ENCODE data around the gene PDE3A. TPM values are rescaled to one million over a fixed set of nuclear protein-coding genes. Genes with fewer than 3 reads are reported as not detected.

The PDE3A gene
- polyA plus RNA-seq, 3 donors, result 0.10 TPM; not detected in 2

- Histone ChIP-seq H3K4me1 (ENCODE audit: control insufficient read depth in 1 of 2, insufficient read depth in 2 of 2, low read length in 2 of 2) (no peaks in the 10 kb centered on the region), H3K4me3 (replicated peaks in 1 of 3; ENCODE audit: low read depth in 2 of 3, low read length in 3 of 3) (no peak overlapping the region), H4K20me1 (ENCODE audit: insufficient read depth, low read length) (no peaks in the 10 kb centered on the region), H3K36me3 (replicated peaks in 1 of 2; ENCODE audit: control insufficient read depth in 1 of 2, insufficient read depth in 2 of 2, low read length in 2 of 2) (no peaks in the 10 kb centered on the region), H3K4me2 (replicated peaks; ENCODE audit: extremely low read depth, low read length, poor library complexity, severe bottlenecking) (no peak overlapping the region), H3K27ac (ENCODE audit: low read depth in 1 of 2, low read length in 2 of 2) (no peak overlapping the region), H3K79me2 (ENCODE audit: insufficient read depth, low read length) (no peaks in the 10 kb centered on the region), H3K9ac (ENCODE audit: insufficient read depth, low read length, poor library complexity, severe bottlenecking) (no peak overlapping the region), H2AFZ (ENCODE audit: insufficient read depth, low read depth, low read length, poor library complexity, severe bottlenecking) (no peak overlapping the region), H3K9me3 (replicated peaks in 1 of 2; ENCODE audit: control insufficient read depth in 1 of 2, insufficient read depth in 1 of 2, low read length in 2 of 2) (no peaks in the 10 kb centered on the region), H3K27me3 (ENCODE audit: control insufficient read depth in 2 of 2, insufficient read depth in 2 of 2, low read length in 2 of 2) (no peaks in the 10 kb centered on the region)
- Mint-ChIP-seq H3K27ac (no peak overlapping the region), H3K9me3 (no peaks in the 10 kb centered on the region), H3K4me1 (peaks cover 7% of the 10 kb centered on the region), H3K27me3 (ENCODE audit: low read depth in 3 of 3) (no peaks in the 10 kb centered on the region), H3K4me3 (no peak overlapping the region), H3K36me3 (no peaks in the 10 kb centered on the region)
- no CpG with 5 or more reads among the region's 1 CpG for WGBS (ENCODE audit: insufficient coverage)
- TF ChIP-seq CTCF (IDR thresholded peaks at IDR 0.05), result no peak
- no peak for DNase-seq
- intact Hi-C loops (cut with micrococcal nuclease), result no loop called here
Measured at GRCh38 chr12:20503858-20504257, 135.5 kb downstream of the PDE3A start.

GRCh38 chr12:20505056-20505455 is 136.7 kb downstream of the PDE3A start:
- intact Hi-C loops (cut with micrococcal nuclease), result no loop called here

More at GRCh38 chr12:20505056-20505455, 136.7 kb downstream of the PDE3A start:
- Histone ChIP-seq H3K27me3 (ENCODE audit: control insufficient read depth in 2 of 2, insufficient read depth in 2 of 2, low read length in 2 of 2) (no peaks in the 10 kb centered on the region), H3K9me3 (replicated peaks in 1 of 2; ENCODE audit: control insufficient read depth in 1 of 2, insufficient read depth in 1 of 2, low read length in 2 of 2) (no peaks in the 10 kb centered on the region), H3K79me2 (ENCODE audit: insufficient read depth, low read length) (no peaks in the 10 kb centered on the region), H3K9ac (ENCODE audit: insufficient read depth, low read length, poor library complexity, severe bottlenecking) (no peak overlapping the region), H3K4me1 (ENCODE audit: control insufficient read depth in 1 of 2, insufficient read depth in 2 of 2, low read length in 2 of 2) (no peaks in the 10 kb centered on the region), H4K20me1 (ENCODE audit: insufficient read depth, low read length) (no peaks in the 10 kb centered on the region), H2AFZ (ENCODE audit: insufficient read depth, low read depth, low read length, poor library complexity, severe bottlenecking) (no peak overlapping the region), H3K27ac (ENCODE audit: low read depth in 1 of 2, low read length in 2 of 2) (no peak overlapping the region), H3K36me3 (replicated peaks in 1 of 2; ENCODE audit: control insufficient read depth in 1 of 2, insufficient read depth in 2 of 2, low read length in 2 of 2) (no peaks in the 10 kb centered on the region), H3K4me3 (replicated peaks in 1 of 3; ENCODE audit: low read depth in 2 of 3, low read length in 3 of 3) (no peak overlapping the region), H3K4me2 (replicated peaks; ENCODE audit: extremely low read depth, low read length, poor library complexity, severe bottlenecking) (no peak overlapping the region)
- H3K4me1 Mint-ChIP-seq, result peaks cover 7% of the 10 kb centered on the region
- DNase-seq, result no peak
- no peak overlapping the region for H3K4me3 Mint-ChIP-seq
- no peak for TF ChIP-seq CTCF (IDR thresholded peaks at IDR 0.05)
- no peaks in the 10 kb centered on the region for H3K27me3 Mint-ChIP-seq (ENCODE audit: low read depth in 3 of 3)
- H3K36me3 Mint-ChIP-seq, result no peaks in the 10 kb centered on the region
- no peak overlapping the region for H3K27ac Mint-ChIP-seq
- H3K9me3 Mint-ChIP-seq, result no peaks in the 10 kb centered on the region

Measured in CD14-positive monocyte (primary cell).